SK-N-SH (cell line): ENCODE measurements around the gene MRM1.

ENCODE experiments used
- CTCF ChIP-seq: fragments of 200-600 bp; sonication (generic); IDR thresholded peaks from 2 replicates; pipeline ENCODE4 v1.6.1; 2017; ENCODE audit warnings: antibody characterized with exemption, mild to moderate bottlenecking, moderate library complexity
- EZH2phosphoT487 ChIP-seq: fragments of 200-600 bp; sonication (generic); IDR thresholded peaks from 2 replicates; pipeline ENCODE4 v1.6.1; 2017; ENCODE audit warnings: low read depth, mixed run types, mild to moderate bottlenecking, antibody characterized with exemption, moderate library complexity, borderline replicate concordance
- GABPA ChIP-seq: IDR thresholded peaks from 2 replicates; pipeline ENCODE4 v1.4.0; 2012; ENCODE audit warnings: low read depth, mild to moderate bottlenecking
- POLR2AphosphoS5 ChIP-seq: IDR thresholded peaks from 2 replicates; pipeline ENCODE4 v1.6.1; 2012; ENCODE audit warnings: low read depth, low read length

- TF ChIP-seq POLR2AphosphoS5 (no peak), EZH2phosphoT487 (no peak), GABPA (no peak), CTCF (no peak)
Observed at GRCh38 chr17:36614081-36614480, 12.7 kb downstream of the MRM1 start.
